GM10248 (cell line): Measurements from ENCODE around the gene ZXDC.

Experiments used
- CTCF ChIA-PET: fragments of 300-600 bp; sonication (Branson Sonifier 250); formaldehyde crosslinking; extraction: SDS; loops from one replicate; lab custom pipeline; 2021; ENCODE audit warnings: antibody characterized with exemption; lab: Yijun Ruan, JAX
- POLR2A ChIA-PET: fragments of 350-650 bp; sonication (Branson Sonifier 250); formaldehyde crosslinking; extraction: SDS; loops from one replicate; lab custom pipeline; 2020; ENCODE audit warnings: antibody characterized with exemption; lab: Yijun Ruan, JAX
- DNase-seq: peaks from one replicate; pipeline ENCODE4 v3.0.0; 2012; ENCODE audit errors: extremely low spot score
- CTCF ChIP-seq: IDR thresholded peaks from 2 replicates; pipeline ENCODE4 v1.5.1; 2012; ENCODE audit warnings: mild to moderate bottlenecking, low read depth; ENCODE audit errors: extremely low read depth, missing control alignments, control extremely low read depth

Gene ZXDC

GRCh38 chr3:126482503-126483255, 7.0 kb upstream of the ZXDC start:
- TF ChIP-seq CTCF, result no peak
- CTCF ChIA-PET, result interaction anchor here (1.5 kb wide), 1 partner anchor 30 kb away, joined by 4 read pairs; no protein-coding TSS in a partner anchor
- DNase-seq, result no peak
- POLR2A ChIA-PET, result no interaction called here

- ChIA-PET POLR2A (no interaction called here), CTCF (interaction anchor here (1.5 kb wide), 1 partner anchor 31 kb away, joined by 4 read pairs; no protein-coding TSS in a partner anchor)
- no peak for TF ChIP-seq CTCF
- DNase-seq, result no peak
Measured at GRCh38 chr3:126481808-126482502, 6.3 kb upstream of the ZXDC start.

GRCh38 chr3:126480861-126481260, 5.2 kb upstream of the ZXDC start:
- no peak for DNase-seq
- ChIA-PET CTCF (no interaction called here), POLR2A (no interaction called here)
- TF ChIP-seq CTCF, result no peak

- ChIA-PET POLR2A (no interaction called here), CTCF (no interaction called here)
- DNase-seq, result no peak
- TF ChIP-seq CTCF, result no peak
Measured at GRCh38 chr3:126480206-126480605, 4.5 kb upstream of the ZXDC start.

GRCh38 chr3:126479642-126480041, 4.0 kb upstream of the ZXDC start:
- TF ChIP-seq CTCF, result no peak
- no peak for DNase-seq
- POLR2A ChIA-PET, result no interaction called here
- CTCF ChIA-PET, result interaction anchor here (1.0 kb wide), 1 partner anchor 9 kb away, joined by 3 read pairs; no protein-coding TSS in a partner anchor

GRCh38 chr3:126478581-126479310, 3.1 kb upstream of the ZXDC start:
- TF ChIP-seq CTCF, result no peak
- ChIA-PET POLR2A (no interaction called here), CTCF (interaction anchor here (1.0 kb wide), 1 partner anchor 8 kb away, joined by 3 read pairs; no protein-coding TSS in a partner anchor)
- DNase-seq, result no peak
